SIG-M5 treated with dmso at 0.1 percent for 504 hours (cell line): ENCODE results near the gene TPR.
A peak's percentile ranks its signal among the peaks of the same experiment; 100 is the strongest.
"Not testable (repeated sequence)": the region's sequence is repeated elsewhere in the genome, so short reads cannot be mapped to it uniquely, and the experiment has no call there.

Source experiments
- DNase-seq: peaks from one replicate; lab custom pipeline; 2025; ENCODE audit not compliant: unreplicated experiment; lab: John Stamatoyannopoulos, UW

TPR gene

DNA sequence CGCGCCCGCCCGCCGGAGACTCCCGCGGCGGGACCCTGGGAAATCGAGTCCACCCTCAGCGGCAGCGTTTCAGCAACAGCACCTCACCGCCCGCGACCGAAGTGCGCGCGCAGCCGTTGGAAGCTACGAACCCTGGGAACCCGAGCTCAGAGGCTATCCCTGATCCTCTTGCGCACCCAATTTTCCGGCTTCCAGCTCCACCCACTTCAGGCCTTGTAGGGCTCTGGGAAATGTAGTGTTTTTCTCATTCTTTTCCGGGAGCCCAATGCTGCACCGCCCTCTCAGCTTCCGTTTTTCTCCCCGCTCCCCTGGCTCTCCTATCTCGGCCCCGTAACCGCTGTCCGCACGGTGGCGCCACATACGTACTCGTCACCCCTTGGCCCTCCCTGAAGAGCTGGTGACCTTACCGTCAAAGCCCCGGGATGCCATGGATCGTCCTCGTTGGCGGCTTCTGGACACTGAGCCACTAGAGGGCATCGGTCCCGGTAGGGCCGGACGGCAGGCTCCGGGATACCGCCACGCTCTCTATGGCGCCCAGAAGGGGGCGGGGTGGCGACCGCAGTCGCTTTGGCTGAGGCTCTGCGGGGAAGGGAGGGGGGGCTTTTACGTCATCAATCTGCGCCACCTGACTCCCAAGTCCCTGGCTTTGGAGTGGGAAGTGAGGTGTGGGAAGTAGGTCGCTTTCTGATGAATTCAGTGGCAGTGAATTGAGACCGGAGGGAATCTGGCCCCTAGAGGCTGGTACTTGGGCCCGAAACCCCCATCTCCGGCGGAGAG is at the start of gene TPR, which contains the start of gene ODR4:
Gene TPR, minus strand, starts transcription at position 102 of the 777 bp plus-strand sequence. CDS start 225 bp downstream, outside the sequence.
Gene ODR4, plus strand, starts transcription at position 687 of the 777 bp plus-strand sequence. CDS start 3,948 bp downstream, outside the sequence.
- DNase-seq, result peak; percentile 100

DNA sequence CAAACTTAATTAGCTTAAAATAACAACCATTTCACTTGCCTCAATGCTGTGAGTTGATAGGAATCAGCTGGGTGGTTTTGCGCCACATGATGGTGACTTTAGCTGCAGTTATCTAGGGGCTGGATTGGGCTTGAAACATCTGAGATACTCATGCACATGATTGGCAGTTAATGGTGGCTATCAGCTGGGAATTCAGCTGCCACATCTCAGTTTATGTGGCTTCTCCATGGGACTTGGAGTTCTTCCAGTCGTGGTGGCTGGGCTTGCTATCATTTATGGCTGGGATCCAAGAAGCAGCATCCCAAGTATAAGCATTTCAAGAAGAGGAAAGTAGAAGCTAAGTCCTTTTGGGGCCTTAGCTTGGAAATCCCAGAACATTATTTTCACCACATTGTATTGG is 49.5 kb upstream of the TPR start:
- no peak for DNase-seq

DNA sequence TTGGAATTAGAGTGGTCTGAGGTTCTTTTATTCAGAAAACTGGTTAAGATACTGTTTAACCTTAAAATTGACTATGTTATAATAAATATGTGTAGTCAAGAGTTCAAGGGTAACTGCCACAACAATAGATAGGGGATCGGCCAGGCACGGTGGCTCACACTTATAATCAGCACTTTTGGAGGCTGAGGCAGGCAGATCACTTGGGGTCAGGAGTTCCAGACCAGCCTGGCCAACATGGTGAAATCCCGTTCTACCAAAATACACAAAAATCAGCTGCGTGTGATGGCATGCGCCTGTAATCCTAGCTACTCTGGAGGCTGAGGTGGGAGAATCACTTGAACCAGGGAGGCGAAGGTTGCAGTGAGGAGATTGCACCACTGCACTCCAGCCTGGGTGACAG is 46.4 kb upstream of the TPR start:
- no peak for DNase-seq

DNA sequence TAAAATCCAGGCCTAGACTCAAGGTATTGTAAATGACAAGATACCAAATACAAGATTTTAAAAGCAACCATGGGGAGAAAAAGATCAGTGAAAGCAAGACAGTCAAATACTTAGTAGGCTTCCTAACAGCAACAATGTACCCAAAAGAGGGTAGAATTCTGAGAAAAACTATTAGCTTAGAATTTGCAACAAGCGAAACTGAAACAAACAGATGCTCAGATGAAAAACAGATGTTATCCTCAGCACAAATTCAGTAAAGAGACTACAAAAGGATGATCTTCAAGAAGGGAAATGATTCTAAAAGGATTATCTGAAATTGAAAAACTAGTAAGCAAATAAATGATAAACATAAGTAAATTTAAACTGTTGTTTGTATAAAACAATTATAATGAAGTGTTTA is 45.9 kb upstream of the TPR start:
- no peak for DNase-seq

DNA sequence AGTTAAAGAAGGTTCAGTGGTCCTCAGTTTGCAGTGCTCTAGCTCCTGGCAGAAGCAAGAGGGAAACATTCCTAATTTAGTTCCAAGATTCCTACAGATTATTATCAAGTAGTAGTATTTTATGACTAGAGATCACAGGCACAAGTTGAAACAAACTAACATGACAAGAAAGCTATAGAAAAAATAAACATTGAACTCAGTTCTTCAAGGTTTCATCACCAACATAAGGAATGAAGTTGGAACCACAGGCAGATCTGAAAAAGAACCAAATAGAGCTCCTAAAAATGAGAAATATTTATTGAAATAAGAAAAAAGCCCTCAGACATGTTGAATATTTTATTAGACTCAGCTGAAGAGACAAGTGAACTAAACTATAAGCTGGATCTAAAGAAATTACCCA is 45.3 kb upstream of the TPR start:
- DNase-seq, result no peak

DNA sequence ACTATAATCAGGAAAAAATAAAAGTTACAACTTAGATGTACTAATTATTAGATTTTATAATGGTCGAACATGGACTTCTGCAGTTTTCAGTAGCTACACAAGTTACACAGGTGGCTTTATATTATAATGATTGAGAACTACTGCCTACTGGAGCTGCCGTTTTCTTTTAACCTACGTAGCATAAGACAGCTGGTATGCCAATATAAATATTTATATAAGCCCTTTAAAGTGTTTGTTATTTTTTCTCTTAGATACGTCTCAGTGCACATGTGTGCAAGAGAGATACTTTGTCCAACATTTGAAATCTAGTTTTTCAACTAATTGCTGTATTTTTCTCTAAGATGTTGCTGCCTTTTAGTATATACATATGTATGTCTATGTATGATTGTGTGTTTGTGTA is 43.5 kb upstream of the TPR start:
- DNase-seq, result no peak

DNA sequence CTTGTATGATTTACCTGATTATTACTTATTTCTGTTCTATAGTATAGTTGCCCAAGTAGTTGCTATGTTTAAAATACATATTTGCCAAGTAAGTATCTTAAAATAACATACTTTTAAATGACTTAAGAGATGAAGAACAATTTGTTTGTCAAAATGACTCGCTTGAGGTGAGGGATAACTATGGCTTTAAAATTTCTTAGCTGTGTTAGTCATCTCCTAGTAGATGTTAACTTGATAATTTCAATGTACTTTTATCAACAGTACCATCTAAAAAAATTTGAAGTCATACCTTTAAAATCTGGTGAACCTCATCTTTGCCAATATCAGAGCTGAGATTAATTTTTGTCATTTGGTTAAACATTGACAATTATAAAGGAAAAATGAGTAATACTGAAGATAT is 38.3 kb upstream of the TPR start:
- DNase-seq, result no peak

DNA sequence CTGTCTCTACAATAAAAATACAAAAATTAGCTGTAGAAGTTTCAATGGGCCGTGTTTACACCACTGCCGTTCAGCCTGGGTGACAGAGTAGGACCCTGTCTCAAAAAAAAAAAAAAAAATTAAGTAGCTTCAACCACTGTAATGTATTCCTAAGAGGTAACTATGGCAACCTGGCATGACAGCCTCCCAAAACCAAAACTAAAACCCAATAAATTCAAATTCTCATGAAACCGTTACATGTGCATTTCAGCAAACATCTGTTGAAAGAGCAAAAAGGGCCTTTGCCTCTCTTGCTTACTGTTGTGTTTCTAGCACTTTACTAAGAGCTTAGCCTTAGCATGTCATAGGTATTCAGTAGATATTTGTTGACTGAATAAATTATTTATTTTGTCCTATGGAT is 34.0 kb upstream of the TPR start:
- no peak for DNase-seq

DNA sequence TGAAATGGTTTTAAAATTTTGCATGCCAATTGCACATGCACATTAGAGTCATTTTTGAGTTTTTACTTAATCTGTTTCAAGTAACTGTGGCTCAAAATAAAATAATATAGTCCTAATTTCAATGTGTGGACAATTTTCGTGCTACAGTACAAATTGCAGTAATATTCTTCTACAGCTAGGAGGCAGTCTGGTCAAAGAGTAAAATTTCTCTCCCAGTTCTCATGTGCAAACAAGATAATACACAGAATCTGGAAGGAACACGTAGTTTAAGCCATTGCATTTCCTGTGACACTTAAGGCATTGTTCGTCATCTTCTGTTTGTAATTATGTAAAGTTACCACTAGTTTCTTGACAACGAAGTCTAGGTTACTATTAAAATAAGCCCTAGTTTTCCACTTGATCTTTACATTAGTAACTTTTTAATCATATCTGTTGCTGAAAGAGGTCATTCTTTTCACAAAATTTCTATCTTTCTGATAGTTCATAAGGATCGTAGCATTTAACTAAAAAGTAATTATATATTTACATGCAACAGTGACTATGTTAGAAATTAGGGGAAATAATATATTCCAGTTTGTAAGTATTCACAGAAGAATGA is 29.5 kb upstream of the TPR start:
- DNase-seq, result peak; percentile 68

DNA sequence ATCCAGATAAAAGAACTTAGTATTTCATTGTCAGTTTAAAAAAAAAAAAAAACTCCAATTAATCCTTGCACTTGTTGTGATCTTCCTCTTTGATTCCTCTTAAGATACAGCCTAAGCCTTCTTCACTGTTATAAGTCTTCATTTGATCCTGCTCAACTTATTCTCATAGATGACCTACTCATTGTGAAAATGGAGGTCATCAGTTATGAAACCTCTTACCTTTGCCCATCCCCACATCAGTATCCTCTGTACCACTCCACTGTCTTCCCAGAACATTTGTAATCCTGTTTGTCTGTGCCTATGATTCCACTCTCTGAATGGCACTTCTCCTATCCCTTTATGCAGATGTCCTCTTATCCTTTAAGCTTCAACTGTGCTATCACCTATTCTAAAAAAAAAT is 28.6 kb upstream of the TPR start:
- DNase-seq, result no peak

DNA sequence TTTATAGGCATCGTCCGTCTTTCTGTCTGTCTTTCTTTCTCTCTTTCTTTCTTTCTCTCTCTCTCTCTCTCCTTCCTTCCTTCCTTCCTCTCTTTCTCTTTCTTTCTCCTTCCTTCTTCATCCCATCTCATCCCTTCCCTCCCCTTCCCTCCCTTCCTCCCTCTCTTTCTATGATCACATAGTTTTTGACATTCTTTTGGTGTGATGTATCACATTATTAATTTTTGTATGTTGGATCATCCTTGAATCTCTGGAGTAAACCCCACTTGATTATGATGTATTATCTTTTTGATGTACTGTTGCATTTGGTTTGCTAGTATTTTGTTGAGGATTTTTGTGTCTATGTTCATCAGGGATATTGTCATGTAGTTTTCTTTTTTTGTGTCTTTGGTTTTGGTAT is 26.4 kb upstream of the TPR start:
- not testable (repeated sequence) for DNase-seq

DNA sequence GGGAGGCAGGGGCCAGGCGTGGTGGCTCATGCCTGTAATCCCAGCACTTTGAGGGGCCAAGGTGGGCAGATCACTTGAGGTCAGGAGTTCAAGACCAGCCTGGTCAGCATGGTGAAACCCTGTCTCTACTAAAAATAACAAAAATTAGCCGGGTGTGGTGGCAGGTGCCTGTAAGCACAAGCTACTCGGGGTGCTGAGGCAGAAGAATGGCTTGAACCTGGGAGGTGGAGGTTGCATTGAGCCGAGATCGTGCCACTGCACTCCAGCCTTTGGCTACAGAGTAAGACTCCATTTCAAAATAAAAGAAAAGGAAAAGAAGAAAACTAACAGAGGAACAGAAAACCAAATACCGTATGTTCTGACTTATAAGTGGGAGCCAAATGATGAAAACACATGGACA is 17.7 kb upstream of the TPR start:
- DNase-seq, result not testable (repeated sequence)

DNA sequence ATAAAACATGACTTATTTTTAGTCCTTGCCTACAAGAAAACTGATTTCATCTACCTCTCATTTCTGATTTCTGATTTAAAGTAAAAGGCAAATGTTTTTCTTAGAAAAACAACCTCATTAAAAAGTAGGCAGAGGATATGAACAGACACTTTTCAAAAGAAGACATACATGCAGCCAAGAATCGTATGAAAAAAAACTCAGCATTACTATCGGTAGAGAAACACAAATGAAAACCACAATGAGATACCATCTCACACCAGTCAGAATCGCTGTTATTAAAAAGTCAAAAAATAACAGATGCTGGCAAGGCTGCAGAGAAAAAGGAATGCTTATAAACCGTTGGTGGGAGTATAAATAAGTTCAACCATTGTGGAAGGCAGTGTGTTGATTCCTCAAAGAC is 16.8 kb upstream of the TPR start:
- DNase-seq, result no peak

DNA sequence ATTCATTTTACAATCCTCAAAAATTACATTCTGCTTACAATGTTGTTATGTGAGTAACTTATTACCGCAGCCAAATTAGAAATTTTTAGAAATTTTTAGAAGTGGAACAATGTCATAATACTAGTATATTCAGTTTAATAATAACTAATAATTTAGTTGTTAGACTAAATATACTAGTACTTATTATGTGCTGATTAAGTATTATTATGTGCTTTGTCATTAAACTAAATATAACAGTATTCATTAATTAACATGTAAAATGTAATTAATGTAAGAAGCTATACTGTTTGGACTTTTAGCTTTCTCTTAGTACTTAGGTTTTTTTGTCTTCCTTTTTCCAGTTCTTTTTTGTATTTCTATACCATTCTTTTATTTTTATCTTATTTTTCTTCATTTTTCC is 15.9 kb upstream of the TPR start:
- DNase-seq, result no peak

DNA sequence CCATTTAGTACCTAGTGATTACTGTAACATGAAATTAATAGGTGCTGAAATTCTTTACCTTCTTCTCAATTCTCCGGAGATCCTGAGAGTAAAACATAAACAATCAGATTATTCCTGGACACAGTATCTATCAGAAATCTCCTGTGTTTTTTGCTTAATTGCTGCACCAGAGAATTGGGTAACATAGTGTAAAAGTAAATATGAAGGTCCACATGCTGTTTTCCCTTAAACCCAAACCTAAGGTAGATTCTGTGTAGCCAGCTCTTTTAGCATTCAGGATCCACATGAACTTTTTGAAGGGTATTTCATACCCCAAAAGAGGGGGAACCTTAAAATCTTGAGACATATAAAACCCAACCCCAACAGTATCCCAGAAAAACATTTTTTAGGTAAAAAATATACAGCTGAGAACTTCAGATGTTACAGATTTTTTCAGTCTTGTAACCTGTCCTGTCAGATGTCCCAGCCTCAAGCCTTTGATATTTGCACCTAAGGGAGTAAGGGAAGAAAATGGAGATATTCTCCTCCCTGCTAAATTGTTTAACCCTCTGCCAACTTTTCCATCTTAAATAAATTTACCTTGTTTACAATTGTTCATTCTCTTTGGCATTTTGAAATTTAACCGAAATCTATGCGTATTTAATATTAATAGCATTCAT is 11.8 kb upstream of the TPR start:
- DNase-seq, result no peak

DNA sequence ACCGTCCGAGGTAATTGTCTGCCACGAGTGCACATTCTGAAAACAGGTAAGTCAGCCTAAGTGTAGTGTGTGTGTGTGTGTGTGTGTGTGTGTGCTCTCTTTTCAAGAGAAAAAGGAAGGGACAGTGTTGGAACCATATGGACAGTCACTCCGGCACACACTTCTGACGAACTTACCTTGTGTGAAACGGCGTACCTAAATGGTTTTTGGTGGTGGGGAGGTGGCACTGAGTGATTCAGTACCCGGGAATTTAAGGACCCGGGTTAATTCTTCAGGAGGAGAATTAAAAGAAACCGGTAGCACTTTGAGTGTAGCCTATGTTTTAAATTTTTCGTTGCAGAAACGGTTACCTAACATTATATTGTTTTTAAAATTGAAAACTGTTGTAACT is 871 bp upstream of the TPR start:
- DNase-seq, result no peak

DNA sequence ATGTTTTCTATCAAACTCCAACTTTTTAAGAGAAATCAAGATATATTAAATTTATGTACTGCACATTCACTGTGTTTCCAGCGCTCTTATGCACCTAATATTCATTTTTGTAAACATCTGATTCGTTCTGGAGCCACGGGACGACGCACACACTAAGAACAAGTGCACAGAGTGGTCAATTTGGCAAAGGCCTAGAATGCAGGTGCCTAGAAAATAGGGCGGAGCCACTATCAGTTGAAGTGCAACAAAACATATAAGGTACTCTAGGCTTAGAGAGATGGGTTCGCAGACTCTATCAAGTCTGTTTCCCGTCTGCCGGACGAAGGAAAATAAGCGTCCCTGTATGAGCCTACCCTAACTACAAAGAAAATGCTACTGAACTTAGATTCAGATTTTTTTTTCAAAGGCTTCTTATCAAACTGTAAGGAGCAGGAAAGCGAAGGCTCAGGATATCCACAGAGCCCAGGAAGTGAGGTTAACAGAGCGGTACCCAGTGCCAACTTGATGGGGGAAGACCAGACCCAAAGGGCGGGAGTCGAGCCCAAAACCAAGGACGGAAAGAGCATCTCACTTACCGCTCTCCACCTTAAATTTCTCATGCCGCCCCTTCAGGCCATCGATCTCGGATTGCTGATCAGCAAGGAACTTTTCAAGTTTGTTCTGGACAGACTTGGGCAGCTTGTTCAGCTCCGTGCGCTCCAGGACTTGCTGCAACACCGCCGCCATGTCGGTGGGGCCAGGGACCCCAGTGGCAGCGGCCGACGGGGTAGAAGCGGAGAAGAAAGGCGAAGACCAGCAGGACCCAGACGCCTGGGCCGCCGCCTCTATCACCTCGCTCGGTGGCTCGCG is 526 bp downstream of the TPR start:
- peak; percentile 65 for DNase-seq

DNA sequence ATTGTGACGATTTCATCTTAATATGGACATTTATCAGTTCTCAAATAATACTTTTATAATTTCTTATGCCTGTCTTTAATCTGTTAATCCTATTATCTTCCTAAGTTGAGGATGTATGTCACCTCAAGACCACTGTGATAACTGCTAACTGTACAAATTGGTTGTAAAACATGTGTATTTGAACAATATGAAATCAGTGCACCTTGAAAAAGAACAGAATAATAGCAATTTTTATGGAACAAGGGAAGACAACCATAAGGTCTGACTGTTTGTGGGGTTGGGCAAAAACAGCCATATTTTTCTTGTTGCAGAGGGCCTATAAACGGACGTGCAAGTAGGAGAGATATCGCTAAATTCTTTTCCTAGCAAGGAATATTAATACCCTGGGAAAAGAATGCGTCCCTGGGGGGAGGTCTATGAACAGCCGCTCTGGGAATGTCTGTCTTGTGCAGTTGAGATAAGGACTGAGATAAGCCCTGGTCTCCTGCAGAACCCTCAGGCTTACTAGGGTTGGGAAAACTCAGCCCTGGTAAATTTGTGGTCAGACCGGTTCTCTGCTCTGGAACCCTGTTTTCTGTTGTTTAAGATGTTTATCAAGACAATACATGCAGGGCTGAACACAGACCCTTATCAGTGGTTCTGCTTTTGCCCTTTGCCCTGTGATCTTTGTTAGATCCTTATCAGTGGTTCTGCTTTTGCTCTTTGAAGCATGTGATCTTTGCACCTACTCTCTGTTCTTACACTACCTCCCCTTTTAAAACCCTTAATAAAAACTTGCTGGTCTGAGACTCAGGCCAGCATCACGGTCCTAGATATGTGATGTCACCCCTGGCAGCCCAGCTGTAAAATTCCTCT is 27.0 kb downstream of the TPR start:
- DNase-seq, result not testable (repeated sequence)

DNA sequence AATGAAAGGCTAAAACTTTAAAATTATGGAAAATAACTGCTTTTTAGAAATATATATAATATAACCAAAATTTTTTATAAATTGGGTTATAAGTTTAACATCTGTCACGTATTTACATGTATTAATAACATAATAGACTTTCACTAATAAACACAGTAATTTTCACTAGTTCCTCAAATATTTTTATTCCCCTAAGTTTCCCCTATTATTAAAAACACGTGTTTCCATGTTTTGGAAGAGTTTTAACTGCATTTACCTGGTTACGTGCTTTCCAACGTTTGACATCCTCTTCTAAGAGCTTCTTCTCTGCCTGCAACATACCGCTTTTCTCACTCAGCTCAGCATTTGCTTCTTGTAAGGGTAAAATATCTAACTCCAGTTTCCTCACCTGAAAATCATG is 34.3 kb downstream of the TPR start:
- no peak for DNase-seq

DNA sequence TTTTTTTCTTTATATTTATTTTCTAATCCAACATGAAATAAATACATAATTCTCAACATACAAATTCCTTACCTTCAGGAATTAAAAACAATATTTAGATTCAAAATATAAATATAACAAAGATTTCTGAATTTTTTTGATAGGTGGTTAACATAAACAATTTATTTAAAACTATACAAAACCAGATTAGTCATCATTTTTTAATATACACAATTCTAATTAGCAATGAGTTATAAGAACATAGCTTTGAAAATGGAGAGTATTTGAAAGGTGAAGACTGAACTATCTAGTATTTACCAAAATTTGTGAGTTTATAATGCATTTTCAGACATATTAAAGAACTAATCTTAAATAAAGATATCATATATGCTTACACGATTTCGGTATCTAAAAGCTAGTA is 37.5 kb downstream of the TPR start:
- no peak for DNase-seq
